K562 (cell line): ENCODE data around the gene FUCA1. TPM values are rescaled to one million over a fixed set of nuclear protein-coding genes. Genes with fewer than 3 reads are reported as not detected.
A peak's percentile ranks its signal among the peaks of the same experiment; 100 is the strongest.

Source experiments
- ARID4B ChIP-seq: sonication (generic); formaldehyde crosslinking; IDR thresholded peaks from 2 replicates; pipeline ENCODE4 v1.8.0; 2022; ENCODE audit warnings: mild to moderate bottlenecking, missing genetic modification reagents
- BRCA1 ChIP-seq, 2 experiments: fragments of 450-650 bp in 1 of 2; sonication (generic) in 1 of 2; formaldehyde crosslinking in 1 of 2; IDR thresholded peaks; 2 replicates each; pipeline versions ENCODE4 v1.5.0 to v1.6.1; 2017 to 2020; ENCODE audit warnings: mild to moderate bottlenecking in 1 of 2, missing genetic modification reagents in 1 of 2
- HDAC1 ChIP-seq, 2 experiments: fragments of 450-650 bp; IDR thresholded peaks; 2 replicates each; pipeline ENCODE4 v1.6.1; 2016 to 2017; ENCODE audit warnings: inconsistent platforms in 1 of 2, mild to moderate bottlenecking in 1 of 2, moderate library complexity in 1 of 2
- JUN ChIP-seq, 2 experiments: sonication (generic) in 1 of 2; formaldehyde crosslinking in 1 of 2; IDR thresholded peaks; 2 replicates each; pipeline versions ENCODE4 v1.6.1 to v1.8.0; 2012 to 2022; ENCODE audit warnings: borderline replicate concordance in 2 of 2, mild to moderate bottlenecking in 2 of 2, improper control_type of control experiment in 1 of 2, low read depth in 1 of 2, low read length in 1 of 2, missing genetic modification reagents in 1 of 2
- KAT7 ChIP-seq: sonication (generic); formaldehyde crosslinking; IDR thresholded peaks from 2 replicates; pipeline ENCODE4 v1.8.0; 2022; ENCODE audit warnings: missing genetic modification reagents, mild to moderate bottlenecking, borderline replicate concordance
- MBD2 ChIP-seq: sonication (generic); IDR thresholded peaks from 2 replicates; pipeline ENCODE4 v1.6.1; 2016; ENCODE audit warnings: low read depth, borderline replicate concordance
- MTA3 ChIP-seq: fragments of 450-650 bp; formaldehyde crosslinking; IDR thresholded peaks from 2 replicates; pipeline ENCODE4 v1.6.1; 2017; ENCODE audit warnings: mild to moderate bottlenecking, borderline replicate concordance
- MYNN ChIP-seq, 2 experiments: sonication (generic); formaldehyde crosslinking in 1 of 2; IDR thresholded peaks; 2 replicates each; pipeline versions ENCODE4 v1.5.0 to v1.6.1; 2016 to 2020; ENCODE audit warnings: antibody characterized with exemption in 1 of 2, missing genetic modification reagents in 1 of 2
- NRF1 ChIP-seq, 2 experiments: fragments of 450-650 bp; IDR thresholded peaks in 1 of 2; conservative IDR thresholded peaks in 1 of 2; 2 replicates each; pipeline ENCODE4 v1.6.1; 2014; ENCODE audit warnings: mild to moderate bottlenecking in 2 of 2
- POLR2AphosphoS2 ChIP-seq: IDR thresholded peaks from 2 replicates; pipeline ENCODE4 v1.6.1; 2012; ENCODE audit warnings: low read length, improper control_type of control experiment
- RCOR1 ChIP-seq, 2 experiments: IDR thresholded peaks; 2 replicates each; pipeline ENCODE4 v1.6.1; 2012; ENCODE audit warnings: low read depth in 2 of 2, low read length in 2 of 2, borderline replicate concordance in 1 of 2, improper control_type of control experiment in 1 of 2
- SMAD4 ChIP-seq: fragments of 250-450 bp; sonication (Bioruptor Pico); conservative IDR thresholded peaks from 2 replicates; pipeline ENCODE4 v1.8.0; 2021; ENCODE audit warnings: inconsistent platforms, mild to moderate bottlenecking, moderate library complexity
- STAG1 ChIP-seq: sonication (generic); formaldehyde crosslinking; IDR thresholded peaks from 2 replicates; pipeline ENCODE4 v1.5.0; 2020; ENCODE audit warnings: missing genetic modification reagents, borderline replicate concordance
- TEAD1 ChIP-seq, 2 experiments: fragments of 450-650 bp in 1 of 2; sonication (generic) in 1 of 2; formaldehyde crosslinking; IDR thresholded peaks; 2 replicates each; pipeline versions ENCODE4 v1.4.0 to v1.8.0; 2020 to 2022; ENCODE audit warnings: mild to moderate bottlenecking in 2 of 2, missing genetic modification reagents in 1 of 2
- TFAP4 ChIP-seq: sonication (generic); formaldehyde crosslinking; IDR thresholded peaks from 2 replicates; pipeline ENCODE4 v1.8.0; 2022; ENCODE audit warnings: missing genetic modification reagents, mild to moderate bottlenecking, moderate library complexity, borderline replicate concordance
- ZBTB17 ChIP-seq: fragments of 450-650 bp; formaldehyde crosslinking; IDR thresholded peaks from 2 replicates; pipeline ENCODE4 v1.4.0; 2020; ENCODE audit warnings: mild to moderate bottlenecking
- ZNF263 ChIP-seq: sonication (generic); formaldehyde crosslinking; IDR thresholded peaks from 2 replicates; pipeline ENCODE4 v1.8.0; 2022; ENCODE audit warnings: mild to moderate bottlenecking, missing genetic modification reagents, borderline replicate concordance
- ZNF3 ChIP-seq: fragments of 250-450 bp; sonication (Bioruptor Pico); IDR thresholded peaks from 2 replicates; pipeline ENCODE4 v1.5.0; 2021; ENCODE audit warnings: mild to moderate bottlenecking, moderate library complexity
- ZNF778 ChIP-seq: fragments of 450-650 bp; formaldehyde crosslinking; IDR thresholded peaks from 2 replicates; pipeline ENCODE4 v1.4.0; 2020; ENCODE audit warnings: mild to moderate bottlenecking, moderate library complexity
- polyA plus RNA-seq, 8 experiments: library from polyadenylated mRNA; depleted of rRNA in 4 of 8; stranded (reverse) in 5 of 8; unstranded in 3 of 8; fragments of >200 nt; fragmentation: Nextera tagmentation in 2 of 8; fragmentation: Illumina TruSeq in 1 of 8; extraction: Ambion mirVana in 2 of 8; extraction: Trizol in 1 of 8; gene quantifications; 2 replicates each; pipeline versions ENCODE4 v1.2.1 to v1.2.3, GENCODE V29; 2011 to 2014; ENCODE audit warnings: inconsistent platforms in 1 of 8, missing spikeins in 1 of 8
- total RNA-seq, 7 experiments: library from RNA; depleted of rRNA in 6 of 7; stranded (reverse); fragments of >200 nt in 6 of 7; fragmentation: Illumina TruSeq in 2 of 7; extraction: Trizol in 2 of 7; gene quantifications; 2 replicates each; pipeline versions ENCODE4 v1.2.1 to v1.2.3, GENCODE V29; 2011 to 2021; ENCODE audit warnings: low replicate concordance in 1 of 7

FUCA1 gene
- total and polyA plus RNA-seq, 9 of the 15 experiments (the other 6 are each of a cell fraction or from before 2014, with no cell fraction given), result 7.0 to 20.5 (median 13.5) TPM

GRCh38 chr1:23799570-23800399 lies 68.3 kb downstream of the FUCA1 start (continued):
- TF ChIP-seq KAT7 (0 out of 2 replicates have a peak, but pooled peaks have one; percentile 69), TFAP4 (CRISPR knock-in tag) (peak; percentile 98), ZNF778 (CRISPR knock-in tag) (no peak), RCOR1 (IDR thresholded peaks at IDR 0.05; ENCODE audit: borderline replicate concordance in 1 of 2, low read depth in 2 of 2, low read length in 2 of 2) (peak in 1 of 2 experiments; percentile 22; a peak in 1 of 4 replicates), NRF1 (conservative IDR thresholded peaks at IDR 0.05 in 1 of 2, IDR thresholded peaks at IDR 0.05 in 1 of 2) (peak; percentile 26 to 30; a peak in 1 of 4 replicates), MBD2 (peak; percentile 27; the same call in 1 of the 2 replicates), ZNF263 (peak; percentile 11; the same call in 1 of the 2 replicates), STAG1 (CRISPR knock-in tag) (no peak), ARID4B (CRISPR knock-in tag) (peak; percentile 61), ZNF3 (peak; percentile 85; the same call in 1 of the 2 replicates), ZBTB17 (CRISPR knock-in tag) (peak; percentile 53; the same call in 1 of the 2 replicates), SMAD4 (CRISPR knock-in tag) (peak; percentile 67), MYNN (IDR thresholded peaks at IDR 0.05) (peak; percentile 81; the same call in 1 of the 2 replicates), MYNN (CRISPR knock-in tag; IDR thresholded peaks at IDR 0.05) (no peak), BRCA1 (IDR thresholded peaks at IDR 0.05) (no peak), BRCA1 (CRISPR knock-in tag; IDR thresholded peaks at IDR 0.05) (peak; percentile 35; the same call in 1 of the 2 replicates), TEAD1 (CRISPR knock-in tag; IDR thresholded peaks at IDR 0.05) (peak in 1 of 2 experiments; percentile 78; a peak in 1 of 4 replicates), JUN (IDR thresholded peaks at IDR 0.05; ENCODE audit: borderline replicate concordance, low read depth, low read length) (peak; percentile 53; the same call in 1 of the 2 replicates), JUN (CRISPR knock-in tag; IDR thresholded peaks at IDR 0.05; ENCODE audit: borderline replicate concordance) (no peak), MTA3 (peak; percentile 45; the same call in 1 of the 2 replicates), HDAC1 (IDR thresholded peaks at IDR 0.05) (peak in 1 of 2 experiments; percentile 57; a peak in 1 of 4 replicates), POLR2AphosphoS2 (peak; percentile 71; the same call in 1 of the 2 replicates)
